IPS DF 4.7 (cell line): ENCODE measurements around the gene COX6B2.

Experiments
- DNase-seq: peaks from one replicate; pipeline ENCODE4 v3.0.0-alpha.2; 2013; ENCODE audit warnings: low spot score; ENCODE audit errors: extremely low read depth

Gene COX6B2

DNA sequence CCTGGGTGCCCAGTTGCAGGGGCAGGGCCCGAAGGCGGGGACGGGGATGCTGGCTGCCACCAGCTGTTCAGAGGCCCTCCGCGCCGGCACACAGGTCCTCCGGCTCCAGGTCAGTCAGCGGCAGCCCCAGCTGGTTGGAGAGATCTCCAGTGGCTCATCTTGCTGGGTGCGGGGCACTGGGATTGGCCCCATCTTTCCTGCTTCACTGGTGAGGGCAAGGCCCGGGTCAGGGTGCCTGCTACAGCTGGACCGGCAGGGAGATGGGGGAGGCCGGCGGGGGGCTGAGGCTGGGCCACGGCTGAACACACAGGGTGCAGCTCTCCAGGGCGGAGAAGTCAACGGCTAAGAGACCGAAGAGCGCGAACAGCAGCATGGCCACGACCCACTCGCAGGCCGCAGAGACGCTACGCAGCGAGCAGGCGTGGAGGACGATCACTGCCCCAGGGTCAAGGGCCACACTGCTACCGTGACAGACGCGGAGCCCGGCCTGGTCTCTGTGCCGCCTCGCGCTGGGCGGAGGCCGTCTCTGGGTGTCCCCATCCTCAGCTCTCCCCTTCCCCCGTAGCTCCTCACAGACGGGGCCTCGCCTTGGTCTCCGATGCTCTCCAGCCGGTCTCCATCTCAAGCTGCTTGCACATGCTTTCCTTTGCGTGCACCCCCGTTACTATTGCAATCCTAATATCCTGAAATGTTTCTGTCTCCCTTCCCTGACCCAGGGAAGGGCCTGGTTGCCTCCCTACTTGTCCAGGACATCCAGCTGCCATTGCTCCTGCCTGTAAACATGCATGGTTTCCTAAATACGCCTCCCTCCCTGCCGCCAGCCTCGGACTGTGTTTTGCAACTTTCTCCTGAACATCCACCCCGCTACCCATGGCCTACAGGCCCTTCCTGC, 41.7 kb downstream of the COX6B2 start:
- DNase-seq: no peak

DNA sequence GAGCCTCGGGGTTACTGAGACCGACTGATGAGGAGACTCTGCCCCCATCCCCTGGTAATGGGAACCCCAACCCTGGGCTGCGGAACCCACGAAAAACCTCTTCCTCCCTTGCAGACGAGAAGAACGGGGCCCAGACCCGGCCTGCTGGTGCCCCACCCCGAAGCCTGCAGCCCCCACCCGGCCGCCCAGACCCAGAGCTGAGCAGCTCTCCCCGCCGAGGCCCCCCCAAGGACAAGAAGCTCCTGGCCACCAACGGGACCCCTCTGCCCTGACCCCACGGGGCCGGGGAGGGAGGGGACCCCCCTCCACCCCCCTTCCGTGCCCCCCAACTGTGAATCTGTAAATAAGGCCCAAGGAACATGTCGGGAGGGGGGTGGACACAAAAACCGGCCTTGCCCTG, 42.7 kb downstream of the COX6B2 start:
- DNase-seq: no peak

DNA sequence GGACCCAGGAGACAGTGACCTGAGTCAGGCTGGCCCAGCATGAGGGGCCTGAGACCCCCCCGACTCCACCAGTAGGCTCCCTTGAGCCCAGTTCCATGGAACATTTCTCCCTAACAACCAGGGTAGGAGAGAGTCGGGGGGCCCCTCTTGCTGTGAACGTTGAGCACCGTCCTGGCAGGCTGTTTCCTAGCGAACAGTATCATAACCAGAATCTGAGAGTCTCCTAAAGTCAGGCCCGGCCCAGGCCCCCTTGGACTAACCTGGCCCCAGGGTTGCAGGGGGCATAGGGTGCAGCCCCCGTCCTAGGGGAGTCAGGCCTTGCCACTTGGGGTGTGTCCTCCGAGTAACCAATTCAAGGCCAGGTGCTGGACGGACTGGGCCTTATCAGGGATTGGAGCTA, 43.1 kb downstream of the COX6B2 start:
- DNase-seq: no peak

DNA sequence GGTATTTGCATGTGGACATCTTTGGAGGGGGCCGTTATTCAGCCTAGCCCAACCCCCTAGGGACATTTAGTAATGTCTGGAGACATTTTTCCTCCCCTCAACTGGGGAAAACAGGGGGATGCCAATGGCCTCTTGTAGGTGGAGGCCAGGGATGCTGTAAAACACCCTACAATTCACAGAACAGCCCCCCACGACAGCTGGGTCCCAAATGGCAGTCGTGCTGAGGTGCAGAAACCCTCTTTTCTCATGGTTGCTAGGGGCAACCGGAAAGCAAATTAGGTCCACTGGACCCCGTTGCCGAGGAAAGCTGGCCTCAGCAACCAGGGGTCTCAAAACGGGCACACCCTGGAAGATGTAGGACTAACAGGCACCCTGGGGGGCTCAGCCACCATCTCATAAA, 44.0 kb downstream of the COX6B2 start:
- DNase-seq: no peak

DNA sequence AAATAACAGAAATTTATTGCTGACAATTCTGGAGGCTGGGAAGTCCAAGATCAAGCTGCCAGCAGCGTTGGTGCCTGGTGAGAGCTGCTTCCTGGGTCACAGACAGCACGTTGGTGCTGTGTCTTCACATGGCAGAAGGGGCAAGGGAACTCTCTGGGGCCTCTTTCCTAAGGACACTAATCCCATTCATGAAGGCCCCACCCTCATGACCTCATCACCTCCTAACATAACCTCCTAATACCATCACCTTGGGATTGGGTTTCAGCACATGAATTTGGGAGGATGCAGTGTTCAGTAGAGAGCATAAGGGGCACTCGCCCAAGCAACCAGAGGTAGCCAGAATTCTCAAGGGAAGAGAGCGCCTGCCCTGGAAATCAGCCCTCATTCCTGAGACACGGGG, 45.1 kb downstream of the COX6B2 start:
- no peak for DNase-seq

DNA sequence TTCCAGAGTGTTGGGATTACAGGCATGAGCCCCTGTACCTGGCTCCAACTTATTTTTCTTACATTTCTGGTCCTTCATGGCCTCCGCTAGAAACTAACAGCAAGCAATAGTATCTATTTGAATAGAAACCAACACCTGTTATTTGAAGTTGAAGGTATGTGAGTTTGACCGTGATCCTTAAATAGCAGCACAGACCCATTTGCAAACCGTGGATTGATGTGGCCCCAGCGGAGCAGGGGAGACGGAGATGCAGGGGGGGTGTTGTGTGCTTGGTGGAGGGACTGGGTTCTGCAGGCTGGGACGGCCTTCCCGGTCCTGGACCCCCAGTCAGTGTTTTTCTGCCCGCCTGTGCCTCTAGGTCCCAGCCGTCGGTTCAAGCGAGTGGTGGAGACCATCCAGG, 46.2 kb downstream of the COX6B2 start:
- DNase-seq: no peak

DNA sequence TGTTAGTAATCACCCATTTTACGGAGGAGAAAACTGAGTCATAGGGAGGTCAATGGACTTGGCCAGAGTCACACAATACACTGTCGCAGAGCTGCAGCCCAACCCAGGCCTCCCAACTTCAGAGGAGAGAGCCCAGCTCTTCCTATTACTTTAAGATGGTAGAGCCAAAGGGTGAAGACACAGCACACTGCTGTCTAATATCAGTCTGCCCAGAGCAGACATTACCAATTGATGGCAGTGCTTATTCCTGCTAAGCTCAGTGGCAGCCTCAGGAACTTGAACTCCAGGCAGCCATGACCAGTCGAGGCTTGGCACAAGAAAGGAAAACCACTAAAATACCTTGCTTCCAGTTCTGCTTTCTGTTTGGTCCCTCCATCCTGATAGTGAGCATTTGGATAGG, 47.8 kb downstream of the COX6B2 start:
- DNase-seq: no peak

DNA sequence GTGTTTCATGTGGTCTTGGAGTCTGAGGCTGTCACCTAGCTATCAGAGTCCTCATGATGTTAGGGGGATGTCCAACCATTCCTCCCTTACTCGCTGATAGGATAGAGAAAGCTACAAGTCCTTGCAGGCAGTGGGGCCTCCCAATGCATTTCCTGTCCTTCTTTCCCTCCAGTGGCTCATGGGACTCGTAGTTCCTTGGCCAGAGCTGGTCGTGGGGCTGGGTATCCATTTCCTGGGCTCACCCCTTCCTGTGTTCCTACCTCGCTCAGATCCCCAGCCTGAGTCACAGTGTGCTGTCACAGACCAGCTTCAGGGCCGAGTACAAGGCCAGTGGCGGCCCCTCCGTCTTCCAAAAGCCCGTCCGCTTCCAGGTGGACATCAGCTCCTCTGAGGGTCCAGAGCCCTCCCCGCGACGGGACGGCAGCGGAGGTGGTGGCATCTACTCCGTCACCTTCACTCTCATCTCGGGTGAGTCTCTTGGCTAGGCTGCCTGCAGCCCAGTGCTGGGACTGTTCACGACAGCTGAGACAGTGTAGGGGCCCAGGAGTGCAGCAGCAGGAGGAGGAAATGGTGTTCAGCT, 48.4 kb downstream of the COX6B2 start:
- DNase-seq: no peak

DNA sequence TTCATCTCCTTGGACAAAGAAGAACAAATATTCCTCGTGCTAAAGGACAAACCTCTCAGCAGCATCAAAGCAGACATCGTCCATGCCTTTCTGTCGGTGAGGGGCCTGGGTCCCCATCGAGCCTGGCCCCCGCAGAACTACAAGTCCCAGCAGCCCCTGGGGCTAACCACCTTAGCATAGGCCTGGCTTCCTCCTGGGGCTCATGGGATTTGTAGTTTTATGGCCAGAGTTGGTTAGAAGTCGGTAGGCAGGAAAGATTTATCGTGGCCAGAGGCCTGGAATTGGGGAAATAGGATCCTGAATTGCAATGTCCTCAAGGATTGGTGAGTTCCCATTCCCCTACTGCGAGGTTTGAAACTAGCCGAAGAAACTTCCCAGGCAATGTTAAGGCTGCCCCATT, 49.0 kb downstream of the COX6B2 start:
- no peak for DNase-seq

DNA sequence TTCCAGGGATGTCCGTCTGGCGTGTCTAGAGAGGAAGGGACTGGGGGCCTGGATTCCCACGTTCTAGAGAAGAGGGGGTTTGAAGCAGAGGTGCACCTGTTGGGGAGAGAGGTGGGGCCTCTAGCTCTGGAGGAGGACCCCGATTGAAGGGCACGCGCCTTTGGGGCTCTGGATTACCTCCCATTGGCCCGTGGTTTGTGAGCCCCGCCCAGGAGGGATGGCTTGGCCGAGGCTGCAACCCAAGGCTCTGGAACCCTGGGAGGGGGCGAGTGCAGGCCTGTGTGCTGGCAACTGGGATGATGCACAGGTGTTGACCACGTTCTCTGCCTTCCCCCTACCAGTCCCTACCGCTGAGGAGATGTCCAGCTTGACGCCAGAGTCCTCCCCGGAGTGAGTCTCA, 49.5 kb downstream of the COX6B2 start:
- DNase-seq: no peak

DNA sequence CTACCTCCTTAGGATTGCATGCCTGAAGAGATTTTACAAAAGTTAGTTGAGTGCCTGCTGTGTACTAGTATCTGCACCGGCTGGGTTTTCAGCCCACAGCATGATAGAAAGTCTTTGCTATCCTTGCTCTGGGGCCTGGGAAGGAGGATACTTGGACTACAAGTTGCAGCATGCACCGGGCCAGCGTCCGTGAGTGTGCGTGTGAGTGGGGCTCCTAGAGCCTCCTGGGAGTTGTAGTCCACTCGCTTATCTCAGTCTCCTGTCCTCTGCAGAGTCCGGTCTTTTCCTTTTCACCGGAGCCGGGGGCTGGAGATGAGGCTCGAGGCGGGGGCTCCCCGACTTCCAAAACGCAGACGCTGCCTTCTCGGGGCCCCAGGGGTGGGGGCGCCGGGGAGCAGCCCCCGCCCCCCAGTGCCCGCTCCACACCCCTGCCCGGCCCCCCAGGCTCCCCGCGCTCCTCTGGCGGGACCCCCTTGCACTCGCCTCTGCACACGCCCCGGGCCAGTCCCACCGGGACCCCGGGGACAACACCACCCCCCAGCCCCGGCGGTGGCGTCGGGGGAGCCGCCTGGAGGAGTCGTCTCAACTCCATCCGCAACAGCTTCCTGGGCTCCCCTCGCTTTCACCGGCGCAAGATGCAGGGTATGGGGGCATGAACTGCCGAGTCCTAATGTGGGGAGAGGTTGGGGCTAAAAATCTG, 50.1 kb downstream of the COX6B2 start:
- no peak for DNase-seq

DNA sequence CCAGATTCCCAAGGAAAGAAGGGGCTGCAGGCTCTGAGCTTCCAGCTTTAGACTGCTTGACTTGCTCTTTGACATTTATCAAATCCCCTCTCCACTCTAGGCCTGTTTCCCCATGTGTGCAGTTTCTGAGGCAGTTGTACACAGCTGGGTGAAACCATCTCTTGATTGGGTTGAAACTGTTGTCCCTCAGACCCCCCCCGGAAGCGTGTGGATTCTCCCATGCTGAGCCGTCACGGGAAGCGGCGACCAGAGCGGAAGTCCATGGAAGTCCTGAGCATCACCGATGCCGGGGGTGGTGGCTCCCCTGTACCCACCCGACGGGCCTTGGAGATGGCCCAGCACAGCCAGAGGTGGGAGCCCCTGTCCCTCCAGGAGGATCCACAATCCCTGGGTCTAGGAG, 51.0 kb downstream of the COX6B2 start:
- DNase-seq: no peak

DNA sequence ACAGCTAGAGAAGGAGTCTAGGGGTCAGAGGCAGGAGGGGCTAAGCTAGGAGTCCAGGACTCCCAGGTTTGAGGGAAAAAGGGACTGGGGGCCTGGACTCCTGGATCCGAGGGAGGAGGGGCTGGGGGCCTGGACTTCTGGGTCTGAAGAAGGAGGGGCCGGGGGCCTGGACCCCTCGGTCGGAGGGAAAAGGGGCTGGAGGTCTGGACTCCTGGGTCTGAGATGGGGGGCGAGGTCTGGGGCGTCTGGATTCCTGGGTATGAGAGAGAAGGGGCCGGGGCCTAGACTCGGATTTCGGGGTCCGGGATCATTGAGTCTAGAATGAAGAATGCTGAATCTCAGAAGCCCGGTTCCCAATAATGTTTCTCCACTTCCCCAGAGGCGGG, 52.2 kb downstream of the COX6B2 start:
- DNase-seq: no peak

DNA sequence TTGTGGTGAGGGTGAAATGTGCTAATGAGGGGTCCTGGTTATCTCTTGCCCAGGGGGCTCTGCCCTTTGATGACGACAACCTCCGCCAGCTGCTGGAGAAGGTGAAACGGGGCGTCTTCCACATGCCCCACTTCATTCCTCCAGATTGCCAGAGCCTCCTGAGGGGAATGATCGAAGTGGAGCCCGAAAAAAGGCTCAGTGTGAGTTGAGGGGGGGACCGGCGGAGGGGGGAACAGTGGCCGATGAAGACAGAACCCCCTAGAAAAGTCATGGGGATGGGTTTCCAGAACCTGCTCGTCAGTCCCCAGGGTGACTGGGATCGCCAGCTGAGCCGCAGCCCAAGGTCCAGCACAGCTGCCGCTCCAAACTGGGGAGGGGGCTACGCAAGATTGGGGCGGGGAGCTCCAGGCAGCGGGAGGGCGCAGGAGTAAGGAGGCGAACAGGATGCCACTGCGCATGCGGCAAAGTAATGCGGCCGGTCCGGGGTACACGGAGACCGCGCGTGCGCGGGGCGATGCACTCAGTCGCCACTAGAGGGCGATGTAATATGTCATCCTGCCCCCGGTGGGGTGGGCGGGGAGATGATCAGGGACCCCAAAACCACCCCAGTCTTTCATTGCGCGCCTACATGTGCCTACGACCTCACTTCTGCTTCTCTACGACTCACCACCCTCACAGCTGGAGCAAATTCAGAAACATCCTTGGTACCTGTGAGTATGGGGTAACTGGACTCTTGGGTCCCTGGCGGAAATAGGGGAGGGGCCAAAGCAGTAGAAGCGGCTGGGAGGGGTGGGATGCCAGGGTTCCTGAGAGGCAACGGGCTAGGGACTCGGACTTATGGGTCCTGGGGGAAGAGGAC, 52.8 kb downstream of the COX6B2 start:
- DNase-seq: no peak

DNA sequence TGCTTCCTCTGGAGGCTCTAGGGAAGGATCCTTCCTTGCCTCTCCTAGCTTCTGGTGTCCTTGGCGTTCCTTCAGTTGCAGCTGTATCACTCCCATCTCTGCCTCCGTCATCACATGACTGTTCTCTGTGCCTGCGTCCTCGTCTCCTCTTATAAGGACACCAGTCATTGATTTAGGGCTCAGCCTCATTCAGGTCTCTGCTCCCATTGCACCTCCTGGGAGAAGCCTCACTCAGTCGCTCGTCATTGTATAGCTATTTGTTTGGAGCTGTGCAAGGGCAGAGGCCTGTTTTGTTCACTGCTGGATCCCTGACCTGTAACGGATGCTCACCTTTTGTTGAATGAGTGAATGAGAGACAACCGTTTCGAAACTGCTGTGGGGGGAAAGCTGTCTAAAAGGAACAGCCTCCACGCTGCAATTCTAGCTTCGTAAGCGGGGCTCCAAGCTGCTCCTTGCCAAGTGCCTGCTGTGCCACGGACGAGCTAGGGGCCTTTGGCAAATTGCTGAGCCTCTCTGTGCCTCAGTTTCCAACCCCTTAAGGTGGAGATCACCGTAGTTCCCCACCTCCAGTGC, 53.5 kb downstream of the COX6B2 start:
- no peak for DNase-seq

DNA sequence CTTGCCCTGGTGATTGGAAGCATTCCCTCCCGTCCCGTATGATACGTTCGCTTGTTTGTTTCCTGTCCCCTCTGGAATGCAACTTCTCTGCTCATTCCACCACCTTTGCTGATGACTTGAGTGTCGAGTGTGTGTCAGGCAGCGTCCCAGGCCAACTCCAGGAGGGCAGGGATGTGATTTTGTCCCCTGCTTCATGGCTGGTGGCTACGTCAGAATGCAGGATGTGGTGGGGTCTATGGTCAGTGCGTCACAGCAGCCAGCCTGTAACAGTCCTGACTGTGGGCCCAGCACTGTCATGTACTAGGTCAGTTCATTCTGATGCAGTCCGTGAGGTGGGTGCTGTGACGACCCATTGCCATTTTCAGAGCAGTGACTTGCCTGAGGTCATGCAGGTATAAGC, 54.5 kb downstream of the COX6B2 start:
- no peak for DNase-seq
